ENCODE data around the gene CFAP58.

CFAP58 gene

DNA sequence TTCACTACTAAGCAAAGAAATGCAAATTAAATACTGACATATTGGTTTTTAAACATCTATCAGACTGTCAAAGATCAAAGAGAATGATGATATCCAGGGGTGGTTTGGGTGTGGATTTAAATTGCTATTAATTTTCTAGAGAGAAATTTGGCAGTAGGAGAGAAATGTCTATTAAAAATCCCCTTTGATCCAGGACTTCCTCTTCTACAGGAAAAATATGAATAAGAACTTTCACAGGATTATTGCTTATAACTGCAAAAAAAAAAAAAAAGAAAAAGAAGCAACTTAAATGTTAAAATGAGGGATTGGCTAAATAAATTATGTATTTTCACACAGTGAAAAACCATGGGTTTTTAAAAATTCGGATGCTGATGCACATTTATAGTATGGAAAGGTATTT lies 21.0 kb downstream of the CFAP58 start:
- no peak for DNase-seq

DNA sequence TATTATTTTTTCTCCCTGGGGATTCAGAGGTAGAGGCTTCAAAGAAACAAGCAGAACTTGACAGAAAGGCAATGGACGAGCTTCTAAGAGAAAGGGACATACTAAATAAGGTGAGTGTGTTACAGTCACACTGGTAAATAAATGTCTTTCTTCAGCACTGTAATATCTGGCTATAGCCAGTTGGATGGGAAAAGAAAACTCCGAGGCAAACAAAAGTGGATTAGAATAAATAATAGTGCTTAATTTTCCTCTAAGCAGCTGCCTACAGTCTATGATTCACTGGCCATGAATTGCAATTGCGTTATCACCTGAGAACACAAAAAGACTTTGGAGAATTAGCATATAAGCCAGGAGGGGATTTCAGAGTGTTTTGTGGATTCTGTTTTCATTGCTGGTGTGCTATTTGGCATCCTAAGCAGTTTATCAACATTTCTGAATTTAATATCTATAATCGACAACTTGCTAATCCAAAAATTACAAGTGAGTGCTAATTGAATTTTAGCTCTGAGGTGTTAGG lies 23.2 kb downstream of the CFAP58 start:
- DNase-seq = no peak

DNA sequence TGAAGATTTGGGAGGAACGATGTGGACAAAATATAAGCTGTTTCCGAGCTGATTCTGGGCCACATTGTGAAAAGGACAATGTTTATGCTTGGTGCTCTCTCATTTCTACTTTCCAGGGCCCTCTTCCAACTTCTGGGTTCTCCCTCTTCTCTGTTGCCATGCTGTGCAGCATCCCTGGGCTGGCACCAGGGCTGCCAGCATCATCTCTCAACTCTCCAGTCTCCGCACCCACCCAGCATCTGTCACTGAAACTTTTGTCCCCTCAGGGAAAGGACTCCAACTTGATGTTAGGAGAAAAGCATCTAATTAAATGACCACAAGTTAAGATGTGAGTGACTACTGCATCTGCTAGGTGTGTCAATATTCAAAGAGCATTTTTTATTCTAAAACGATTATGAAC lies 26.7 kb downstream of the CFAP58 start:
- no peak for DNase-seq

DNA sequence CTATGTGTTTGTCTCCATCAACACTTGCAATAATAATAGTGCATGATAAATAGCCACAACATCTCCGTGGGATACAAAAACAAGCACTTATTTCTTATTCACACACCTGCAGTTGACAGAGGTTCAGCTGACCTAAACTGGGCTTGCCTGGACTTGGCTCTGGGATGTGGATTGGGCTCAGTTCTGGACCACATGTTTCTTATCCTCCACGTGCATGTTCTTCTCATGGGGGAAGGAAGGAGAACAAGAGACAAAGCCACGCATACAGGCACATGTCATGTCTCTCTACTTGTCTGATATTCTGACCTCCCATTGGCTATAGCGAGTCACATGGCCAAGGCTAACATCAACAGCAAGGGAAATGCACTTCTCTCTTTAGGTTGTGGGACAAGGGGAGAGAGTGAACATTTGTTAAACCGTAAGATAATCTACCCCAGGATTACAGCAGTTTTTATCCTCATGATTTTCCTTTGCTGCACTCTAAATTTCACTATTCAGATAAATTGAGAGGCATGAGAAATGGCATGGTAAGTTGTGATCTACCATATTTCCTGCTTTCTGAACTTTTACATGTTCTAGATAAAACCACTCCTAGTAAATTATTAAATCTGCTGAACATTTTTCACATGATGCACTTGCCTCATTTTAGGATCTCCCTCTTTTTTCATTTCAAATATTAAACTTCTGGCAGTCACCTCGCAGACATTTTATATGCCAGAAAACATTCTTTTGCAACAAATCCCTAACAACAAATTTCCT lies 33.7 kb downstream of the CFAP58 start:
- no peak for DNase-seq

DNA sequence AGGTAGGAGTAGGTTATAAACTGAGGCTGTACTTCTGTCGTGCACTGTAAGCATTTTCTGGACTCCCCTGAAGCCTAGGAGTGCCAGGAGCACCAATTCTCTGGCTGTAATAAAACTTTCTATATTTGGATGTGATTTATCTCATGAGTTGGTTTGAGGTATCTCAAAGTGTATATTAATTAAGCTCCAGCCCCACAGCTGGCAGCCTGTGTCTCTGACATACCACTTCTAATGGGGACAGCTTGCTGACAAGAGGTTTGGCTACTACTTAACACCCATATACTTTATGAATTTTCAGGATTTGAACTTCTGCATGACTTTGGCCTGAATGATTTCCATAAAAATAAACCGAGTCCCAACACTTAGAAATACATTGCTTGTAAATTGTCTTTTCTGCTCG lies 35.2 kb downstream of the CFAP58 start:
- DNase-seq = no peak

DNA sequence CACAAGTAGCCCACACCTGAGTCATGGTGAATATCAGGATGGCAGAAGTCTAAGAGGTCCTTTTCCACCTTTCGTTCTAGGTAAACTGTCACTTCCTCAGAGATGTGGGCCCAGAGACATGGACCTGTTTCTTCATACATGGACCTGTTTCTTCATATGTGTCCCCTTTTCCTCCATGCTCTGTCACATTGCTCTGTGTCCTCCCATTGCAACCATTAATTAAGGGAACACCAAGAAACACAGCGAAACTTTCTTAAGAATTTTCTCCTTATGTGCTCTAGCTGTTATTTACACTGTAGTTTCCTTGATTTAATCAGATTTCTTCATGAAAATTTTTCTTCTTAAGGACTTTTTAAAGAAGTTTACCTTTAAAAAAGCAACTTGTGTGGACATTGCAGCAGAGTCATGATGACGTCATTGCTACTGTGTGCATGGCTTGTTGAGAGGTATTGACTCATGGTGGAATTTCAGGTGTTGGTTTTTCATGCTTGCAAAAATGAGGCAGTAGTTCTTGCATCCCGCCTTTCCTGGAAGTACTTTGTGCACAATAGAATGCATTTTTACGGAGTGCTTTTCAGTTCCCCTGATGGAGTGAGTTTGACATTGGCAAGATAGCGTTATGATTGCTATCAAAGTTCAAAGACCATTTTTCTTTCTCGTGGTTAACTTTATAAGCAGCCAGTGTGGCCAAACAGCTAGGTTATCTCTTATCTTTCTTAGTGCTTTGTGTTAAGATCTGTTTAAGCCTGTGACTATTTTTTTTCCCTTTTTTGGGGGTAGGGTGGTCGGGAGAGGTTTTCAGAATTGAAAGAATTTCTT lies 37.7 kb downstream of the CFAP58 start:
- DNase-seq = no peak

DNA sequence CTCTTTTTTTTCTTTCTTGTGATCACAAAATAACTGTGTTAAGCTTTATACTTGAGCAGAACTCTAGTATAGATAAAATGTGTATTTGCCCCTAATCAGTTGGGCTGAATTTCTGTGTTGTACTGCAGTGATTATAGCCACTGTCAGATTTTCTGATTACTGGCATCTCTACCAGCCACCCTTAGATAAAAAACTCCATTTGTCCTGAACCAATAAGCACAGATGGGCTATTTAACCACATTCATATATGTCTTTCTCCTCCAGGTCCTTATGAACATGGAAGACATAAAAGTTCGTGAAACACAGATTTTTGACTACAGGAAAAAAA lies 38.3 kb downstream of the CFAP58 start:
- no peak for DNase-seq

DNA sequence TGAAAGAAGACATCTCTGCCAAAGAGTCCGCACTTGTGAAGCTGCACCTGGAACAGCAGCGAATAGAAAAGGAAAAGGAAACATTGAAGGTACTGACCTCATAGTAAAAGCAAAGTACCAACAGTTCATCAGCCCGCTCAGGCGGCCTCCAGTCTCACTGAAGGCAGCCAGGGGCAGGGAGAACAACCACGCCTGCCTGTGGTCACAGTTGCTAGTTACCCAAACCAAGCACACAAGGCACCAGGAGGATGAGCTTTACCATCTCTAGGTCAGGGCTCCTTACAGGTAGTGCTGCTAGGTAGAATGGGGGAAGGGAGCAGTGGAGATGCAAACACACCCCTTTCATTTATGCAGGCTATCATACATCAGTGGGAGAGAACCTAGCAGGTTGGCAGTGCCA lies 39.8 kb downstream of the CFAP58 start:
- DNase-seq = no peak

DNA sequence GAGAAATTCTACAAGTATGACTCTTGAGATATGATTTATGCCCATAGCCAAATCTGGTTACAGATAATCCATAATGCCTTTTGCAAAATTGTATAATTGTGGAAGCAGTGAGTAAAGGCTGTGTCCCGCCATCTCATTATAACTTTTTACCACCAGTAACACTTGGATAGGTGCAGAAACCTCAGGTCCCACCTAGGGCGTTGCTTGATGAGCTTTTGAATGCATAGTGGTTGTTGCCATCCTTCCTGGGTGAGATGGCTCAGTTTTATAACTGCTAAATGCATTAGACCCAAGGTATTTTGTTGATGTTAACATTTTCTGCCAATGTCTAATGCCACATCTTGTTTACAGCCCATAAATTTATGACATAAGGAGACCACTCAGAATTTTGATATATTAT lies 42.9 kb downstream of the CFAP58 start:
- no peak for DNase-seq

DNA sequence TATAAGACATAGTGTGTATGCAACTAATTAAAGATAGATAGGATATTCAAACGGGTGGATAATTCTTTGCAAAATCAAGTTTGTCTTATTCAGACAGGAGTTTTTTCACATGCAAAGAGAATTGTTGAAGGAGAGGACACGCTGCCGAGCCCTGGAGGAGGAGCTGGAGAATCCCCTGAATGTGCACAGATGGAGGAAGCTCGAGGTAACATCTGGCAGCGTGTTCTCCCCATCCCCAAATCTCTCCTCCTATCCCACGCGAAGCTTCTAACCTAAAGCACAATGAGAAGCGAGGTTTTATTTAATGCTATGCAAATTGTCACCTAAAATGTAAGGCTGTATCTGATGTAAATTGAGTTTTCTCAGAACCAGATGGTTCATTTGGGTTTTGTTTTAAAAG lies 50.0 kb downstream of the CFAP58 start:
- no peak for DNase-seq

DNA sequence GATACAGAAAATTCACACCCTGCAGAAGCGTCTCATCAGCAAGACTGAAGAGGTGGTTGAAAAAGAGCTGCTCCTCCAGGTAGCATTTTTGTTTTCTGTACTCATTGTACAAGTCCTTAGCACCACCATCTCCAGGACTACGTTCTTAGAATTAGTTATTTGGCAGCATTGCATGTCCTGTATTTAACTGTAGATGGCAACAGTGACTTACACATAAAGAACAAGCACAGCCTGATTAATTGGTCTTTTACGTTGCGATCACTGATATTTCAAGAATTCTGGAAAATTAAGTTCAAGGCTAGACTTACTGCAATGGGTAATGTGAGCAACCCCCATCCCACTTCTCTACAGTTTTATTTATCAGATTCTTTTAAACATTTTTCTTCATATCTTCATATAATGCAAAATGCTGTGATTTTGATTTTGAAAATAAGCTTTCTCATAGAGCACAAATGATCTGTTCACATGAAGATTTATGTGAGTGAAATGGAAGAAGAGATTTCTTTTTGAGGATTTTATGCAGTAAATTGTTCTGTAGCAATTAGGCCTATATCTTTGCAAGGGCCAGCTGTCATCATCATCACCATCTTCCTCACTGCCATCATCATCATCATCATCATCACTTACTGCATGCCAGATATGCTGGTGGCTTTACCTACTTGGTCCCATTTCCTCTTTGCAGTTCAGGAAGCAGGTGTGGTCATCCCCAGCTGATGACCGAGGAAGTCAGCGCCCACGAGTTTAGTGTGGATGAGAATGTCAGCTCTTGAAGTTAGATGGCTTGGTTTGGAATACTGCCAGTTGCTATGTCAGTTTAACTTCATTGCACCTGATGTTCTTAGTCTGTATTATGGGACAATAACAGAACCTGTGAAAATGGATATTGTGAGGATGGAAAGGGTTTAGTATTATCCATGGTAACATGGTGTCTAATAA lies 53.4 kb downstream of the CFAP58 start:
- no peak for DNase-seq

DNA sequence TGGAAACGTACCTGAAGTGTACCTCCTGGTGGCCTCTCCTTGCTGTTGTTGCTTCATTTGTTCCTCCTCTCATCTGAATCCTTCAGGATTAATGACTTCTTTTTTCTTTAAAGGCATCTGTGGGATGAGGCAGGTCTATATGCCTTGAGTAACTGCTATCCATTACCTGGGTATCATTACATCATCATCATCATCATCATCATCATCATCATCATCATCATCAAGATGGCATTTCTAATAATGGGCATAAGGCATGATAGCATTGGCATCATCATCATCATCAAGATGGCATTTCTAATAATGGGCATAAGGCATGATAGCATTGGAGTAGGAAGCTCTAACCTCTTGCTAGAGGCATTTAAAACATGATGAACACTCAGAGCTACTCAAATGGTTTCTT lies 59.9 kb downstream of the CFAP58 start:
- no peak for DNase-seq

DNA sequence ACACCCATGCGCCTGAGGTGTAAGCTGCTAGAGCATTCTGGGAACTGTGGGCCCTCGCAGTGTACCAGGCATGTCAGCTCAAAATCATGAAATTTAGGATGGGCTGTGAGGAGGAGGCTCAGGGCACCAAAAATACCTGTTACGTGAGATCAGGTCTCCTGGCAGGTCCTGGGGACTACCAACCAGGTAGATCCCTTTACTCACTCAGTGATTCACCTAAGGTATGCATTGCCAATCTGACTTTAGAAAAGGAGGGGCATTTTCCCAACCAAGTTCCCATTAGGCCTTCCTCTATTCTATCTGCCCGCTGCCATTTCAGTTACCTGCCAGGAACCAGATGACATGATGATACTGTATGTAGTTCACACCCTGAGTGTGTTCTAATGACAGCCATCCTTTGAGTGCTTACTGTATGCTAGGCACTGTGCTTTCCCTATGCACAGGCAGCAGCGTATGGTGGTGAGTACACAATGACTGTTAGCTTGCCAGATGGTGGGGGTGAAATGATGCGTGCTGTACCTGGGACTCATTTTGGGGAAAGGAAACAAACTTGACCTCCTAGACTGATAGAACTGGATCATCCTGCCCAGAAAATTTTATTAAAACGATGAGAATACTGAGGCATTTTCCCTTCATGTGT lies 62.0 kb downstream of the CFAP58 start:
- no peak for DNase-seq

DNA sequence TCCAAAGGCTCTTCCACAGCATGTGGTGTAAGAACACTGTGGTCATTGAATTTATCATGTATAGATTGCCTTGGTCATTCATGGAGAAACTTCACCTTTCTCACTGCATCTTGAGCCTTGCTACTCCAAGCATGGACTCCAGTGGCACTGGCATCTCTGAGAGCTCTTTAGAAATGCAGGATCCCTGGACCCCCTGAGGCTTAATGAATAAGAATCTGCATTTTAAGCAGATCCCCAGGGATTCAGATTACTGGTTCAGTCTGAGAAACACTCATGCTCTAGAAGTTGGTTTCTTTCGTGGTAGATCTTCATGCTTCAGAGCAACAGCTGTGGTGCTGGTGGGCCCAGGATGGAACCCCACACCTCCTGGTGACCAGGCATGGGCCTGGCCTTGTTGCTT lies 63.2 kb downstream of the CFAP58 start:
- DNase-seq = no peak

DNA sequence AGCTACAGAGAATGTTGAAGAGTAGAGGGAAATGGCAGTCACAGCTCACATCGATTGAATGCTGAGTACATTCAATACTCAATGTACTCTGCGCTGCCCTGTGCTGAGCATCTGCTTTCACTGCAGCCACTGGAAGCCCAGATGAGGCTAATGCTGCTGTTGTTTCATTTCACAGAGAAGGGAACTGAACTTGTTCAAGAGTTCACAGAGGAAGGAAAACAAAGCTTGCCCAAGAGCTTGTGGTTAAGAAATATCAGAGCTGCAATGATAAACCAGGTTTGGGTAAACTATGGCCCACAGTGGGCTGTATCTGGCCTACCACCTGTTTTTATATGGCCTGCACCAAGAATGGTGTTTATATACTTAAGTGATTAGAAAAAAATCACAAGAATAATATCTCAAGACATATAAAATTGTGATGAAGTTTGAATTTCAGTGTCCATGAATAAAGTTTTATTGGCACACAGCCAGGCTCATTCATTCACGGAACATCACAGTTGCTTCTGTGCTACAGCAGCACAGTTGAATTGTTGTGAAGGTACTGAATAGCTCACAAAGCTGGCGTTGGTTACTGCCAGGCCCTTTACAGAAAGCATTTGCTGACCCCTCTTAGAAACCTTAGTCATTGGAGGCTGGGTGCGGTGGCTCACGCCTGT lies 64.1 kb downstream of the CFAP58 start:
- no peak for DNase-seq

DNA sequence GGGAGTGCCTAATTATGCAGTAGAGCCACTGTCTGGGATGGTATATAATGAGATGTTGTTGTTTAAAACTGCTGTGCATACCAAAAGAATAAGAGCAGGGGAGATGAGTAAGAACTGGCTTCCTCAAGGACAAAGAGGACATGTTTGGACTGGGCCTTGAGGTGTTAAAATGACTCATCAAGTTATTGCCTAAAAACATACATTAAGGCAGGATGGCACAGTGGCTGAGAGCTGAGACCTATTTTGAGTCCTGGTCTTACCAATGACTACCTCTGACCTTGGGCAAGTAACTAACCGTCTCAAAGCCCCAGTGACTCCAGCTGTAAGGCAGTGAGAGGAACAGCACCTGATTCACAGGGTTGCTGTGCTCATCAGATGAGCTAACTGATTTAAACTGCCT lies 71.1 kb downstream of the CFAP58 start:
- DNase-seq = no peak

DNA sequence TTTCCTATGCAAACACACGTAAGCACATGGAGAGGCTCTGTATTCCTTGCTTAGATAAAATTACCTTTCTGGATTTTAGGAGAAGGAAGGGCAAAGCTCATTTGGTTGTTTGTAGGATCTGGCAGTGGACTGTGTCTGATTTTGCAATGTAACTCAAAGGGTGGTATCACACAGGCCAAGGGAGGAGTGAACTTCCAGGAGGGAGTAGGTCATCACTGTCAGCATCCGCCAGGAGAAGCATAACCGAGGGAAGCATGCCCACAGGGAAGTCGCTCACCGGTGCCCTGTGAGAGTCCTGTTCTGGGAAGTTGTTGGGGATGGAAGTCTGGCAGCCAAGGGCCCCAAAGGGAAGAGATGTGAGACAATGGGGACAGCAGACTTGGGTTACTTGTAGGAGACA lies 74.4 kb downstream of the CFAP58 start:
- no peak for DNase-seq

DNA sequence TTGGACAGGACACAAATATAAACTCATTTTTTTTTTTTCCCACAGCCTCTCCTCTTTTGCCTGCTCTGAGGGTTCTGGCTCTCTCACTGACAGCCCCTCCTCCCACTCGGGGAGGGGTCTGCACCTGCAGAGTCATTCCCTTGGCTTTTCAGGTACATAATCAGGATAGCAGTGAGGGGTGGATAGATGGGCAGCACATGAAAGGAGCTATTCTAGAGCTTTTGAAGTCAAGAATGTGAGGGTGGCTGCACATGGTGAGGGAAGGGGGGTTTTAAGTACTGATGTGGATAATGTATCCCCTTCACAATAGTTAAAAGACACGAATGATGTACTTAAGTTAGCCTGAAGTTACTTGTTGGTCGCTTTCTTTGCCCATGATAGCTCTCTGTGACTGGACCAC lies 76.2 kb downstream of the CFAP58 start:
- DNase-seq = no peak

DNA sequence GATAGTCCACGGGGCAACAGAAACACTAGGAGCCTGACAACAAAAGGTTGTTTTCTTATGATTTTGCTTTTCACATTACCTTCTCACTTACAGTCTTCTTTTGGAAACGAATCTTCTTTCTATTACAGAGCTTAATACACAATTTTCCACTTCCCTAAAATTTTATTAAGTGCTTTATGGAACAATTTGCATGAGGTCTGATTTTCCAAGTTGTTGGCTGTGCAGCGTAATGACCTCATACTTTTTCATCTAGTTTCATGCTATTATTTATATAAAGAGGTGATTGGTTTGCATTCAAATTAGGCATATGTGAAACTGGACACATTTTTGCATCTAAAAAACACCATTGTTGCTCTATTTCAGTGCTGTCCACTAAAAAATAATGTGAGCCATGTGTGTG lies 76.7 kb downstream of the CFAP58 start:
- DNase-seq = no peak

DNA sequence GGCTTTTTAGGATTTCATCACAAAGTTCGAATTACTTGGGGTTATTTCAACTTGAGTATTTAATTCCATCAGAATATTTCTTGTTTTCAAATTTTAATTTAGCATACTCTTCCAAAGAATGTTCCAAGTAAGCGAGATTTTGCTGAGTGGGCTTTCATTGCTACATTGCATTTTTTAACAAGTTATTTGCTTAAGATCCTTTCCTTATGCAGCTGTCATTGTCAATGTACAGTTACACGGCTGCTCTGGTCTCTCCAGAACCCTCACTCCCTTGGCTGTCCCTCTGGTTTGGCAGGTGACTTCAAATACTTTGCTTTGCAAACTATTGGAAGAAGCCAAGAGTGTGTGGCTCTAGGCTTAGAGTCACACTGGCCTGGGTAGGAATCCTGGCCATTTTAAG lies 80.0 kb downstream of the CFAP58 start:
- no peak for DNase-seq

DNA sequence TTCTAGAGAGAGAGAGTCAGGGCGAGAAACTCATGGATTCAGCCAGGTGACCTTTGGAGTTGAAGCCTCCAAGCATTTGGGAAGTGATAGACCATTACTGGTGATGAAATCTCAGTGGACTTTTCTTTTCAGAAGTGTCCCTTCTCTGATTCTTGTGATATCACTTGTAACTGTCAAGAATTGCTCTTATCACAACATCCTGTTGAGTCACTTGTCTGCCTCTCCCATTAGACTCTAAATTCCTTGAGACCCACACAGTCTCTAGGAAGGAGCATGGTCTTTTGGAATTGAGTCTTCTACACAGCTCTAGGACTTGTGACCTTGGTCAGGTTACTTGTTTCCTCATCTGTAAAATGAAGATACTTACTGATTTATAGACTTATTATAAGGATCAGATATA lies 81.0 kb downstream of the CFAP58 start:
- DNase-seq = no peak

DNA sequence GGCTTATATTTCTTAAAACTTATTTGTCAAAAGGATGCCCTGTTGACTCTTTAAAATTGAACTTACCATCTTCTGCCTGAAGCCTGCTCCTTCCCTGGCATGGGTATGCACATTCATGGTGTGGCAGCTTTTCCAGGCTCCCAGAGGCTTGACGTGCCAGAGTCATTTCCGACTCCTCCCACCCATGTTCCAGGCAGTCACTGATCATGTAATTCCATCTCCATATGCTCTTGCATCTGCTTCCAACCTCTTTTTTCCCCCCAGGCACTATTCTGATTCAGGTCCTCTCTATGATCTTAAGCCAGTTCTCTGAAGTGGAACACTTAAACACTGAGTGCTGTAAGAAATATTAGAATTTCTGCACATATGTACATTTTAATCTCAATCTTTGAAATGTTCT lies 82.2 kb downstream of the CFAP58 start:
- DNase-seq = no peak
